Daoy (cell line): ENCODE measurements around the gene GSC2. TPM values are rescaled to one million over a fixed set of nuclear protein-coding genes. Genes with fewer than 3 reads are reported as not detected.

Experiments
- DNase-seq: peaks from one replicate; pipeline ENCODE4 v3.0.0-alpha.2; 2015; ENCODE audit warnings: low read depth
- total RNA-seq: library from RNA; depleted of rRNA; stranded (reverse); fragments of >200 nt; shearing (Covaris generic); gene quantifications from 2 replicates; pipeline ENCODE4 v1.2.3, GENCODE V29; 2014; rRNA removed

The GSC2 gene
- not detected in 2 replicates for total RNA-seq

DNA sequence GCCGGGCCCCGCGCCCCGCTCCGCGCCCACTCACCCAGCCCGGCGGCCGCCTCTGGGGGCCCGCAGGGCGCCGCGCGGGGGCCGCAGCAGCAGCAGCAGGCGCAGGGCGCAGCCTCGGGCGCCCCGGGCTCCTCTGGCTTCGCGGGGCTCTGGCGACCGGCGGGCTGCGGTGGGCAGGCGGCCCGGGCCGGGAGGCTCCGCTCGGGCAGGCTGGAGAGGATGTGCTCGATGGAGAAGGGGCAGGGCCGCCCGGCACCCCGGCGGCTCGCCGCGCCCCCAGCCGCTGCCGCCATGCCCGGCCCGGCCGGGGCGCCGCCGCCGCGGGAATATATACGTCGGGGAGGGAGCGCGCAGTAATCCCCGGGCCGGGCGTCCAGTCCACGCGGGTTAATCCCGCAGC is at the start of gene GSC2:
Gene GSC2, minus strand, starts transcription at position 302 of the 400 bp plus-strand sequence. Its CDS starts 9 bp downstream, at position 293.
- no peak for DNase-seq

- DNase-seq = no peak
Measured at GRCh38 chr22:19199479-19199878, 49.4 kb upstream of the GSC2 start.

DNA sequence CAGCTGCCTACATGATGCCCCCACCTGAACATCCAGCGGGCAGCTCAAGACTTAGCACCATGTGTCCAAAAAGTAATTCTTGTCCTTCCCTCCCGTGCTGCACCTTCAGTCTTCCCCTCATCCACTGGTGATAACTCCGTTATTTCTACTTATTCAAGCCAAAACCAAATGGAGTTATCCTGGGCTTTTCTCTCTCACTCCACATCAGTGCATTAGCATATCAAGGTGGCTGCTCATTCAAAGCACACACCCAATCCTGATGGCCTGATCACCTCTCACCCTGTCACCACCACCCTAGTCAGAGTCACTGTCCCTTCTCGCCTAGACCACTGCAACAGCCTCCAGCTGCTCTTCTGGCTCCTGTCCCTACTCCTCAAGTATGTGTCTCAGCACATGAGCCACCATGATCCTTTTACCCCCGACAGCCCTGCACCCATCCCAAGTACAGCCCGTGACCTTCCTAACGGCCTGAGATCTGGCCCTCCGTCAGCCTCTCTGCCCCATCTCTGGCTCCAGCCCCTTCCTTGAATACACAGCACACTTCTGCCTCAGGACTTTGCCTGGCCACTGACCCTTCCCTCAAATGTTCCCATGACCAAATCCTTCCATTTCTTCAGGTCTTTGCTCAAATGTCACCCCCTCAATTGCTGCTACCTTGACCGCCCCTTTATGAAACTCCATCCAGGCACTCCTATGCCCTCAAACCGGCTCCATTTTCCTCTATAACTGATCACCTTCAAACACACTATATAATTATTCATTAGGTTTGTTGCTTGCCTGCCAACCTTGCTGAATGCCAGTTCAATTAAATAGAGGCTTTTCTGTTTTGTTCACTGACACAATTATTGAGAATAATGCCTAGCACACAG is 48.1 kb upstream of the GSC2 start:
- DNase-seq = no peak

DNA sequence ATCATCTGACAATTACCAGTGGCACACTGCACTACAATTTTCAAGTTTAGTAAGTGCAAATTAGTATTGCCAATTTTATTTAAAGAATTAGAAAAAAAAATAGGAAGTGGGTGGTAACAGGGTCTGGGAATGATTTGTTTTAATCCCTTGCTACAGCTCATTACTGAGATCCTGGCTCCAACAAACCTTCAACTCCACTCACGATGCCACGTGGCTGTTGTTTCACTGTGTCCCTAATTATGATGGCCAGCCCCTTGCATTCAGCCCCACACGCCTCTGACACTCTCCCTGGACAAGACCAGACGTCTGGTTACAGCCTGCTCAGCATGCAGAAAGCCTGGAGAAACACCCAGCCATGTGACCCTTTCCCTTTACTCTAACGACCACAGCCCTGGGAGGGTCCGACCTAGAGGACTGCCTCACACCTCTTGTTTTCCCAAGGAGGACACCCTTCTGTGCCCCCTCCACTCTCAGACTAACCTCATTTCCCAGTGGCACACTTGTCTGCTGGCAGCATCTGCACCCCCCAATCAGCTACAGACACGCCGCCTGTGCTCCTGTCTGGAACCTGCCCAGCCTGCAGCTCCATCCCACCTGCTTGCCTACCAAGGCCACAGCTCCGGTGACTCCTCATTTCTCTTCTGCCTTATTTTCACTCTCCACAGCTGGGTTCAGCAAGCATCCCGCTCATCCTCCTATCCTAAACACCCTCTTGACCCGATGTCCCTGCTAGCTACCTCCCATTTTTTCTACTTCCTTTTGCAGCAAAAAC is 46.9 kb upstream of the GSC2 start:
- DNase-seq = no peak

DNA sequence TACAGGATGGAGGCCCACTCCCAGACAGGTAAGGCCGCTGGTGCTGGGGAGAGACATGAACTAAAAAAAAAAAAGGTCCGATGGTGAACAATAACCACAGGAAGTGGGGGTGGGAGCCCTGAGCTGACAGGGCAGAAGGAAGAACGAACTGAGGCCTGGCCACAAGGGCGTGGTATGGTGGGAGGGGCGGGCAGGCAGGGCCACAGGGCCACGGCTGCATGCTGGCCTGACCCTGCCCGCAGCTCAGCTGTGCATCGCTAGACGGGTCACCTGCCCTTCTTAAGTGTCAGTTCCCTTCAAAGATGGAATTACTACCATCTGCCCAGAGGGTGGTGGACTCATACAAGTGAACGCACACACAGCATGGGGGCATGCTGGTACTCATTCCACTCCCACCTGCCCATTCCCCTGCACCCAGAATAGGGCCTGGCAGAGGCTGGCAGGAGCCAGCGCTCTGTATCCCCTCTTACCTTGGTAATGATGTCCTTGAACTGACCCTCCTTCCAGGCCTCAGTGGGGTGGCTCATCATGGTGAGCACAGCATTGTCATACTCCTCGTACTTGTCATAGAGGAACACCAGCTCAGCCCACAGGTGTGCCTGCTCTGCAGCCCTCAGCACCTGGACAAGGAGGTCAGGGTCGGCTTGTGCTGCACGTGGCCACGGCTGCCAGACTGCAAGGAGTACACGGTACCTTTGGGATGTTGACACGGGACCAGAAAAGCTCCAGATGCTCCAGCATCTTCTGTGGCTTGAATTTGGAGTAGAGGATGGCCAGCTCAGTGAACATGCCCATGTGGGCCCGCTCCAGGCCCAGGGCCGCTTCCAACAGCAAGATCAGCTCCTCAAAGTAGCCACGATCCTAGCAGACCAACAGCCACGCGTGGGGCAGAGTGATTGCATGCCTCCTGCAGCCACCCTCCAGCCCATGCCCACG is 46.0 kb upstream of the GSC2 start:
- no peak for DNase-seq

- no peak for DNase-seq
Measured at GRCh38 chr22:19194766-19195536, 44.9 kb upstream of the GSC2 start.

DNA sequence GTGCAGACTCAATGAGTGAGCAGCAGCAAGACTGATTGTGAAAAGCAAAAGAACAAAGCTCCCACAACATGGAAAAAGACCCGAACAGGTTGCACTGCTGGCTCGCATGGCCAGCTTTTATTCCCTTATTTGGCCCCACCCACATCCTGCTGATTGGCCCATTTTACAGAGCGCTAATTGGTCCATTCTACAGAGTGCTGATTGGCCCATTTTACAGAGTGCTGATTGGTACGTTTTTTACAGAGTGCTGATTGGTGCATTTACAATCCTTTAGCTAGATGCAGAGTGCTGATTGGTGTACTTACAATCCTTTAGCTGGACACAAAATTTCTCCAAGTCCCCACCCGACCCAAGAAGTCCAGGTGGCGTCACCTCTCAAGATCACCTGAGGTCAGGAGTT is 43.8 kb upstream of the GSC2 start:
- DNase-seq = no peak

GRCh38 chr22:19187716-19188563 is 37.8 kb upstream of the GSC2 start:
- DNase-seq = no peak

GRCh38 chr22:19184276-19184997 is 34.3 kb upstream of the GSC2 start:
- no peak for DNase-seq

DNA sequence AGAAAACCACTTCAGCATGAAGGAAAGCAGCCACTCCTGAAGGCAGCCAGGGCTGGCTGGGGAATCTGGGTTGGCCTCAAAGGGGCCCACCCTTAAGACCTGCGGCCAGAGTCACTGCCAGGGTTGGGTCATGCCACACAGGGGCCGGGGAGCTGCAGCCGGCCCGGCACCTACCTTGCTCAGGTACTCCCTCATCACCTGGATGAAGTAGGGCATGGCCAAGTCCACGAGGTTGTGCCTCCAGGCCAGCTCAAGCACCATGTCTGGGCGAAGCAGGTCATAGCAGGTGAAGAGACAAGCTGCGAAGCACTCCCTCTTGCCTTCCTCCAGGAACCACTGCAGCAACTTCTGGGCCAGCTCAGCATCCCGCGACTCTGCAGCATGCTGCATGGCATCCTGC is 33.1 kb upstream of the GSC2 start:
- no peak for DNase-seq

GRCh38 chr22:19182472-19183157 is 32.5 kb upstream of the GSC2 start:
- DNase-seq = no peak

- no peak for DNase-seq
Measured at GRCh38 chr22:19181786-19182471, 31.8 kb upstream of the GSC2 start.

DNA sequence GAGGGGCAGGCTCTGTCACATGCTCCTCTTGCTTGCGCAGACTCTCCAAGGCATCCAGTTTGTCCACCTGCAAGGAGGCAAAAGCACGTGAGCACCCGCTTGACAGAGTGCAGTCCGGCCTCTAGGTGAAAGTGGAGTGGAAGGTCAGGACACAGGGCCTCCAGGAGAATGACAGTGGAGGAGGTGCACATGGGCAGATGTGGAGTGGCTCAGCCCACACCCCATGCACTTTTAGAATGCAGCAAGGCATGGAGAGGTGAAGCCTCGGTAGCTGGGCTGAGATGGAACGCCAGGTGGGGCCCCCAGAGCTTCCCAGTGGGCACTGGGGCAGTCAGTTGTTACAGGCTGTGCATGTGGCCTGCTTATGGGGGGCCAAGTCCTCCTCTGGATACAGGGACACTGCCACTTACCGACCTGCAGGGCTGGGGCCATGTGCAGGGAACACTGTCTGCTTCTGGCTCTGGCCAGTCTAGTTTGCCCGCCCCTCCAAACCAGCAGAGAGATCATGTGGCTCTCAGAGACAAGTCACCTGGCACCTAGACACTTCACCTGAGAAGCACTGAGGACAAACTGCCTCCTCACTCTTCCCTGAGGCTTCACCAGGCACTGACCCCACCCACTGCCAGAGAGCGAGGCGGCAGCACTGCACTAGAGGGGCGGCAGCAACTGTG is 30.8 kb upstream of the GSC2 start:
- no peak for DNase-seq

GRCh38 chr22:19180234-19180633 is 30.1 kb upstream of the GSC2 start:
- DNase-seq = no peak

GRCh38 chr22:19179497-19180048 is 29.5 kb upstream of the GSC2 start:
- DNase-seq = peak; percentile 82

DNA sequence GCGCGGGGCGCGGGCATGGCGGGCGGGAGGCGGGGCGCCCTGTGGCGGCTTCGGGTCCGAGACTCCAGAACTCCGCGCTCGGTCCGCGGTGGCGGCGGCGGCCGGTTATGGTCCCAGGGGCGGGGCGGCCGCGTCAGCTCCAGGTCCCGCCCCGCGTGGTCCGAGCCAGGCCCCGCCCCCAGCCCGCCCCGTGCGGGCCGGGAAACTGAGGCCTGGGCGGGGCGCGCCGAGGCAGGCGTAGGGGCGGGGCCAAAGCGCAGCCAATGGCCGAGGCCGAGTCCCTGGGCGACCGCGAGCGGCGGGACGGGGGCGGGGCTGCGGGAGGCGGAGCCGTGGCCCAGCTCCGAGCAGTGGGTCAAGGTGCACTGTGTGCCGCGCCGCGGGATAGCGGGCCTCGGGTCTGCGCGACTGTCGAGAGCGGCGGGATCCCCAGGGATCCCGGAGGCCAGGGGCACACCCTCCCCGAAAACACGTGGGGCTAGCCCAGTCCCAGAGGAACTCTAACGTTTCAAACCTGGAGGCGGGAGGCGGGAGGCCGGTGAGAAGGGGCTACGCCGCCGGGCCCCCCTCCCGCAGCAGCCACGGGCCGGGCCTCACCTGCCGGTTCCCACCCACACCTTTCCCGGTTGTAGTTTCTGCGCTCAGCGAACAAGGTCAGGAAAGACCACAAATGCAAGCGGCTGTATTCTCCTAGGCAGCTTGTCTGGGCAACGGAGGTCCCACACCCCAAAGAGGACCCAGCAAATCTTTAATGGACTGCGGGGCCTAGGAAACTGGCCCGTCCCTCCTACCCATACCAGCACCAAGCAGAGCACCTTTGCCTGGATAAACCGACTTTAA is 28.8 kb upstream of the GSC2 start, which contains the start of gene SLC25A1:
Gene SLC25A1, minus strand, starts transcription at position 80 of the 840 bp plus-strand sequence. Its CDS starts 63 bp downstream, at position 17.
- DNase-seq = peak; percentile 92
